GM21390 (cell line): ENCODE measurements around the gene ZNF664.

Experiments used
- ATAC-seq: cut with Tn5 transposase; IDR thresholded peaks from one replicate; pipeline ENCODE4 v1.9.1; 2021; ENCODE audit not compliant: unreplicated experiment

Gene ZNF664

DNA sequence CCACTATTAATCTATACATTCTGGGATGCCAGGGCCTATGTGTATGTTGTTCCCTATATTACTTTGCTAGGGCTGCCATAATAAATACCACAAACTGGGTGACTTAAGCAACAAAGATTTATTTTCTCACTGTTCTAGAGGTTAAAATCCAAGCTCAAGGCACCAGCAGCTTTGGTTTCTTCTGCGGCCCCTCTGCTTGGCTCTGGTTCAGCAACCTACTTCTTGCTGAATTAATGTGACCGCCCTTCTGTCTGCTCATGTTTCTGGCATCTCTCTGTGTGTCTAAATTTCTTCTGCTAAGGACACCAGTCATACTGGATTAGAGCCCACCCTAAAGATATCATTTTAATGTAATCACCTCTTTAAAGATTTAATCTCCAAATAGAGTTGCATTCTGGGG lies 84.7 kb downstream of the ZNF664 start:
- ATAC-seq = no peak

- no peak for ATAC-seq
These were observed 86.7 kb downstream of the ZNF664 start for GRCh38 chr12:124059752-124060151.
